Stimulated activated CD4-positive, alpha-beta T cell treated with anti-CD3 and anti-CD28 coated beads, TNF-alpha, amount 100 ng/mL, for 1 hour (primary cell): ENCODE data around the gene FBXL17.

Source experiments
- DNase-seq, 3 donors: peaks; one replicate each; pipeline ENCODE4 v3.0.0-alpha.2; 2020; ENCODE audit warnings: low read depth in 3 of 3, low spot score in 1 of 3

The FBXL17 gene

DNA sequence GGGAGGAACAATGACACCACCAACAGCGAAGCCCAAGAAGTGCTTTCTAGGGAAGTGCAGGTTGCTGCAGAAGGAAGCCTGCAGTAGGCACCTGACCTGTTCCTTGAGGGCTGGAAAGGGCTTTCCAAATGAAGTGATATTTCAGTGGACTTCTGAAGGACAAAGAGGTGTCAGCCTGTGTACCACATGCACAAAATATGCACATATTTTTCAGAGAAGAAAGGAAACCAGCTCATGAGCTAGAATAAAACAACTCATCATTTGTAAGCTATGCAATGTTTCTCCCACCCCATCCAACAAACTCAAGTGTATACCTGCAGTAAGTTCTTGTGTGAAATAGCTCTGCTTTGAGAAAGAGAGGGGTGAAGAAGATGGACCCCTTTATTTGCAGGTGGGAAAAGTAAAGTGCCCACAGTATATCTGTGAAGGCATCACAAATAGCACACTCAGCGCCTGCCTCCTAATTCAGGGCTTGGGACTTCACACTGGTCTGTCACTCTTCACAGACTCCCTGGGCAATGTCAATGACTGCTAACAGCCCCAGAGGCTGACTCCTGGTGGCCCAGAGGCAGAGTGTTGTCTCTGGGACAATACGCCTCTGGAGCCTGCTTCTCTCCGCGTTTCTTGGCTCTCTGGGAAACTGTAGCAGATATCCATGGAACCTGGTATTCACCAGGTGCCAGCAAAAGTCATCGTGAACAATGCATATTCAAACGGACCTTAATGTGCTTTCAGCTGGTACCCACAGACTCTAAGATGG is 513.1 kb downstream of the FBXL17 start:
- no peak for DNase-seq

DNA sequence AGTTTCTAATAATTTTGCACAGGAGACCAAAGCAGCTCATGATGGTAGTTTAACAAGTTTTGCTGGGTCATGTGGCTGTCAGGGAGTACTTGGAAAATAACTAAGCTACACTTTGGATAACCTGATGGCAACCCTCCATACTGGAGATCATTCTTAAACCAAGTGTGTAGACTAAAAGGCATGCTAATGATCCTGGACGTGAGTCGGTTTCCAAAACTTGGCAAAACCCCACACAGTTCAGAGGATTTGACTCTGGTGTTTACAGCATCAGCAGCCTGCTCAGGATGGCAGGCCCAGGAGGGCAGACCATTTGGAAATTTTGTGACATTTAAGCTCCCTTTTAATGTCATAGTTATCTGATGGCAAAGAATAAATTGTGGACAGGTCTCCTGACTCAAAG is 514.6 kb downstream of the FBXL17 start:
- no peak for DNase-seq

- no peak for DNase-seq
Measured at GRCh38 chr5:107864793-107865192, 517.1 kb downstream of the FBXL17 start.

GRCh38 chr5:107863125-107863524 is 518.8 kb downstream of the FBXL17 start:
- no peak for DNase-seq

- no peak for DNase-seq
Measured at GRCh38 chr5:107861565-107861964, 520.3 kb downstream of the FBXL17 start.

DNA sequence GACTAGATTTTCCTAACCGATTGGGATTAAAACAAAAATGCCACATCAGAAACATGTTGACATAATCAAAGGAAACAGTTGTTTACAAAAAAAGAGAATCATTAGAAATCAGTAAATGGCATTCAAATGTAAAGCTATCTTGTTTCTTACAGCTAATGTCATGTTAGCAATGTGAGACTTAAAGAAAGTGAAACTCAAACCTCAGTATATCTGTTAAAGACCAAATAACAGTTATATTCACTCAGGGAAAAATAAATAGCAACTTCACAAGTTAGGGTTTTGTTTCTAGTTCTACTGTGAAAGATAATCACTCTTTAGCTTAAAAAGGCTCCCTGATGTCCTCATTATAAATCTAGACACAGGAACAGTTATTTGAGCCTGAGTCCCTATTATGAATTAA is 521.9 kb downstream of the FBXL17 start:
- DNase-seq = no peak

- DNase-seq = no peak
Measured at GRCh38 chr5:107858788-107859187, 523.1 kb downstream of the FBXL17 start.

GRCh38 chr5:107858324-107858723 is 523.6 kb downstream of the FBXL17 start:
- no peak for DNase-seq

- no peak for DNase-seq
Measured at GRCh38 chr5:107857785-107858184, 524.1 kb downstream of the FBXL17 start.

DNA sequence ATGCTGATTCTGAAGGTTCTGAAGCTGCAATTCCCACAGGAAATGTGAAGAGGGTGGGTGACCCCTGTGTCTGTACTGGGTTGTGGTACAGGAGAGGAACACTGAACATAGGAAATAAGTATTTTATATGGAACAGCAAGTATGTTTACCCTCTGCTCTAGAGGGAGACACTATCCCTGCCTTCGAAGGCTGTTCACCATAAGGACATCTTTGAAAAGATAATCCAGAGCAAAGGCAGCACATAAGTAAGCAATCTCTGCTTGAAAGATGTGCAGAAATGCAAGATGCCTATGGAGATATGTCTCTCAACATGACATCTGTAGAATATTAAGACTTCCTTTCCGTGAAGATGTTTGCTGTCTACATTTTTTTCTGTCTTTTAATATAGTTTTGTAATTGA is 526.7 kb downstream of the FBXL17 start:
- no peak for DNase-seq

DNA sequence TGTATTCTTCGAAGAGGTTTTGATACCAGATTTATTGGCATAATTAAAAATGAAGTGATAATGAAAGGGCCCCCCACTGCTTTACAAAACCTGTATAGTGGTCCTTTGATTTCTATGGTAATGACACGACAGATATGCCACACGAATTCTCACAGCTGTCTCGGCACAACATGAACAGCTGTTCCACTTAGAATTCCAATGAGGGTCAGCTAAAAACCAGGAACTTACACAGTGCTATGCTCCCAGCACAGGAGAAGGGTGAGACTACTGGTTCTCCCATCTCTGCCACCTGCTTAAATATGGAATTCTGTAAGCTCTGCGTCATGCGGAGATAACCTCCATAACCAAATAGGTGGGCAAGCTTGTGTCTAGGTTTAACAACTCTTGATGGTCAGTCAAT is 528.2 kb downstream of the FBXL17 start:
- no peak for DNase-seq

GRCh38 chr5:107853031-107853430 is 528.9 kb downstream of the FBXL17 start:
- no peak for DNase-seq

GRCh38 chr5:107849118-107849517 is 532.8 kb downstream of the FBXL17 start:
- DNase-seq = no peak

GRCh38 chr5:107840592-107840991 is 541.3 kb downstream of the FBXL17 start:
- no peak for DNase-seq

- DNase-seq = no peak
Measured at GRCh38 chr5:107840161-107840560, 541.7 kb downstream of the FBXL17 start.

DNA sequence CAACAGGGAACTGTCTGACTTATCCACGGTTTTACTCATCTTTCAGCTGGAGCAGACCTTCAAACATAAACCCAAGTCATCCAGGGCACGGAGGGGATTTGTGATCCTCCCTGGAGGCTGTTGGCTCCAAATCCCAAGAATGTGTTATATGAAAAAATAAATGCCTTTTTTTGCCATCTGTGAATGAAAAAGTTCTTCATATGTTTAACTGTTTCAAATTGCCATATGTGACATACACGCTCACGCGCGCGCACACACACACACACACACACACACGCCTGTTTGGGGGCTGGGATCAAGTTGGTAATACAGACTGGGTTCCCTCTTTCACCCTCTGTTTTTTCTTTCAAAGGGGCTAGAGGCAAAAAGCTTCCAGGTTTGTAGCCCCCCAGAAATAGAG is 546.8 kb downstream of the FBXL17 start:
- no peak for DNase-seq

- DNase-seq = no peak
Measured at GRCh38 chr5:107832746-107833145, 549.2 kb downstream of the FBXL17 start.

DNA sequence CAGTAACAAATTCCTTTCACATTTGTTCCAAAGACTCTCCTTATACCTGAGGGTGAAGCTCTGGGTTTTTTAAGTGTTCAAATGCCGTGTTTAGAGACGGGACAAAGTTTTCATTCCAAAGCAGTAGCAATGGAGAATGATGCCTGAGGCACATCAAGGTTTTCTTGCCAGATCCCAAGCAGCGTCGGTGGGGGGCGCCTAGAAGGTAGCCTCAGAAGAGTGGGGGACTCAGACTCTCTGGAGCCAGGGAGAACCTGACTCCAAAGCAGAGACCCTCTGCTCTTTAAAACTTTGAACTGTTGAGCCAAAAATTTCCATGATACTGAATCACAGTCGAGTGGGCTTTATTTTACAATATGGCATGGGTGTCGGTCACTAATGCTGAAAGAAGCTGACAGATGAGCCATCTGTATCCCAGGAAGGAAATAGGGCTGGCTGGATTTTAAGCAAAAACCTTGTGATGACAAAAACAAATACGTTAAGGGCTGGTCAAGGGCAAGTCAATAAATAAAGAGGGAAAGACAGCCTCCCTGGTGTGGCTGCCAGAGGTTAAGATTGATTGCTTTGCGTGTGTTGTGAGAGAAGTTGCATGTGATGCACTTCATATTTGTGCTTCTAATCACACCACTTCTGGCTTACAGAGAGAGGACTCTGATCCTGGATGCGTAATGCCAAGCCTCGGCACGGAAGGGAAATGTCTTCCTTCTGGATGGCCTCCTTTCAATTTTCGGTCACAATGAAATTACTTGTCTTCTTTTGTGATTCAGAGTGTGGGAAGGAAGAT is 550.1 kb downstream of the FBXL17 start:
- DNase-seq = no peak

DNA sequence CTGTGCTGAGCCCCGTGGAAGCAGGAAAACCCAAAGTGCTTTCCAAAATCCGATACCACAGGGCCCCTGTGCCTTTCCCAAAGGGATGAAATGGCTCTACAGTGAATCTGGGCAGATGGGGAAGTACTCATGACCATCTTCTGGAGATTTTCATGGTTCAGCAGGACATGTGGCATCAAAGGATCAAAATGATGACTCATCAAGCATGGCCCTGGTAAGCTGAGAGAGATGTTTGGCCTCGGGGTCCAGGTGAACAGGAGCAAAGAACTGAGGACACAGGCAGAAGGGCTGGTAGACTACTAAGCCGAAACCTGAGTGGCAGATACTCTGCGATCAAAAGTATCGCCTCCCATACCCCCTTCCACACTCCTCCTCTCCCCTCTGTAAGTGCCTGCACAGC is 551.1 kb downstream of the FBXL17 start:
- no peak for DNase-seq

GRCh38 chr5:107826311-107827000 is 555.4 kb downstream of the FBXL17 start:
- DNase-seq = no peak

- no peak for DNase-seq
Measured at GRCh38 chr5:107824821-107825220, 557.1 kb downstream of the FBXL17 start.

GRCh38 chr5:107821288-107821687 is 560.6 kb downstream of the FBXL17 start:
- DNase-seq = no peak
